NCI-H226 (cell line): ENCODE data around the gene TMEM59L.
"Not testable (repeated sequence)": the region's sequence is repeated elsewhere in the genome, so short reads cannot be mapped to it uniquely, and the experiment has no call there.

Experiments
- DNase-seq: peaks from one replicate; pipeline ENCODE4 v3.0.0-alpha.2; 2015

The TMEM59L gene

DNA sequence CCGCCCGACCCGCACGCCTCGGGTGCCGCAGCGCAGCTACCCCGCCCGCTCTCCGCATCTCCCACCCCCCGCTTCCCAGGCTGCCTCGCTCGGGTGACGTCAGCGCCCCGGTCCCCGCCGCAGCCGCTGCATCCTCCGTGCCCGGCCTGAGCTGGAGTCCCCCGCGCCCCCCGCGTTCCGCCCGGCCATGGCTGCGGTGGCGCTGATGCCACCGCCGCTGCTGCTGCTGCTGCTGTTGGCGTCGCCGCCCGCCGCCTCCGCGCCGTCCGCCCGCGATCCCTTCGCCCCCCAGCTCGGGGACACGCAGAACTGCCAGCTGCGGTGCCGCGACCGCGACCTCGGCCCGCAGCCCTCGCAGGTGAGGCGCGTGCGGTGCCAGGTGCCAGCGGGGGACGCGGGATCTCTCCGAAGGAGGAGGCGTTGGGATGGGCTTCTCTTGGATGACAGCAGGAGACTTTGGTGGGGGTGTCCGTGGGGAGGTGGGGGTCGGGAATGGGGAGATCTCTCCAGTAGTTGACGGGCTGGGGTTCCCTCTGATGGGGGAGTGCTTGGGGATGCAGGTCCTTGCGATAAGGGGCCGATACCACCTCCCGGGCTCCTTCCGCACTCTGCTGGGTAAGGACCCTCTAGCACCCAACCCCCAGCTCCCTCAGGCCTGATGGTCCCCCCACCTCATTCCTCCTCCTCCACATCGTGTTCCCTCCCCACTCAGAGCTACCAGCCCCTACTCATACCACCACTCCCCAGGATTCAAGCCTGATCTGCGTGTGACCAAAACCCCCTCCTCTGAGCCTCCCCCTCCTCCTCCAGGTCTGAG is at the start of gene TMEM59L:
TSS of gene TMEM59L (plus strand) at position 99 of the 817 bp plus-strand sequence. CDS start at position 188, 89 bp downstream.
- no peak for DNase-seq

DNA sequence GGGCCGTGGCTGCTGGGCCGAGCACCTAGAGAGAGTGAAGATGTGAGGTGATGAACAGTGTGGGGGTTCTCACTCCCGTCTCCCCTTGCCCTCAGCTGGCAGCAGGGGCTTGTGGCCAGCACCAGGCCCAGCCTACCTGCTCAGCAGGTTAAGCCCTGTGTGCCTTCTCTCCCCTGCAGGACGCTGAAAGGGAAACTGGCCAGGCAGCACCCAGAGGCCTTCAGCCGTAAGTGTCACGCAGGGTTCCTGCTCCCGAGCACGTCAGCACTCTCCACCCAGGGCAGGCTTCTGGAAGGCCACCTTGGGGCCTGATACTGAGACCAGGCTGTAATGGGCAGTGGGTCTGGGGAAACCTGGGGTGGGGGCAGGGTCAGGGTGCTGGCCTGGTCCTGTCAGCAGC is 45.7 kb upstream of the TMEM59L start:
- no peak for DNase-seq

GRCh38 chr19:18568367-18568766 is 44.3 kb upstream of the TMEM59L start:
- no peak for DNase-seq

- peak; percentile 94 for DNase-seq
Measured at GRCh38 chr19:18571564-18572344, 40.9 kb upstream of the TMEM59L start, which contains the start of gene UBA52. TSS of gene UBA52 (plus strand) at chr19:18571857. CDS start at chr19:18573301, 1,444 bp downstream.

- no peak for DNase-seq
Measured at GRCh38 chr19:18574691-18575291, 37.9 kb upstream of the TMEM59L start.

GRCh38 chr19:18576383-18576782 is 36.3 kb upstream of the TMEM59L start:
- DNase-seq, result no peak

DNA sequence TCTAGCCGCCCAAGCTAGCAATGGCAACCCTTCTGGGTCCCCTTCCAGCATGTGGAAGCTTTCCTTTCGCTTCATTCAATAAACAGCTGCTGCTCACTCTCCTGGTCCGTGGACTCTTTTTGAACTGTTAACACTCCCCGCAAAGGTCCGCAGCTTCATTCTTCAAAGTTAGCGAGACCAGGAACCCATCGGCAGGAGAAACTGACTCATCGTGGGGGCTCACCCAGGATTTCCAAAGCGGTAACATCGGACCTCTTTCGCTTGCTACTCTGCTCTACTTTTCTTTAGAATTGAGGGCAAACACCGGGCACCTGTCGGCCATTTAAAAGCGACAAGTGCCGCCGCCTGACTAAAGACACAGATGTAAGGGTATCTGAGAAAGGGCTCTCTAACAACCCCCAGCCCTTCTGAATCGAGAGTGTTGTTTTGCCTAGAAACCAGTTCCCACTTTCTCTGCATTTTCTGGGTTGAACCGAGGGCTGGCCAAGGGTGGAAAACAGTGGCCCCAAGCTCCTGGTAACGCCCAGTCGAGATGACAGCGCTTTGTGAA is 35.2 kb upstream of the TMEM59L start:
- no peak for DNase-seq

GRCh38 chr19:18580311-18580710 is 32.4 kb upstream of the TMEM59L start:
- DNase-seq, result no peak

DNA sequence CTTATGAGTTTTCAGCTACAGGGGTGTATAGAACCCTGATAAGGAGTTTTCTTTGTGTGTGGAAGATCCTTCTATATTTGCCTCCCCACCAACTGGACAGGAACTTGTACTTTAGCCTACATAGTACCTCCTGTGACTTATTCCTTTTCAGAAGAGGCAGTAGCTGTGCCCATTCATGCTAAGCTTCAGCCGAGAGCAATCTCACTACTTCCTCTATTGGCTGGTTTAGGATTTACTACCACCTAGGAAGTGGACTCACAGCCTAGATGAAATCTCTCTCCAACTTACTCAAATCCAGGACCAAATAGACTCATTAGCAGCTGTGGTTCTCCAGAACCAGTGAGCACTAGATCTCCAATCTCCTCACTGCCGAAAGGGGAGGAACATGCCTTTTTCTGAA is 26.4 kb upstream of the TMEM59L start:
- no peak for DNase-seq

DNA sequence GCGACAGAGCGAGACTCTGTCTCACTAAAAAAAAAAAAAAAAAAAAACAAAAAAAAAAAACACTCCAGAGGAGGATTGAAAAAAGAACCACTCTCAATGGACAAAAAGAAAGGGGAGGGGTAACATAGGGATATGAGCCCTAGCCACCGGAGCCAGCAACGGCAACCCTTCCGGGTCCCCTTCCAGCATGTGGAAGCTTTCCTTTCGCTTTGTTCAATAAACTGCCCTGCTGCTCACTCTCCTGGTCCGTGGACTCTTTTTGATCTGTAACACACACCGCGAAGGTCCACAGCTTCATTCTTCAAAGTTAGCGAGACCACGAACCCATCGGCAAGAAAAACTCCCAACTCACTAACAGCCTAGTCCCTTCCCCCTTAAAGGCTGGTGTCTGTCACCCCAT is 25.1 kb upstream of the TMEM59L start:
- no peak for DNase-seq

GRCh38 chr19:18587962-18588610 is 24.6 kb upstream of the TMEM59L start:
- no peak for DNase-seq

DNA sequence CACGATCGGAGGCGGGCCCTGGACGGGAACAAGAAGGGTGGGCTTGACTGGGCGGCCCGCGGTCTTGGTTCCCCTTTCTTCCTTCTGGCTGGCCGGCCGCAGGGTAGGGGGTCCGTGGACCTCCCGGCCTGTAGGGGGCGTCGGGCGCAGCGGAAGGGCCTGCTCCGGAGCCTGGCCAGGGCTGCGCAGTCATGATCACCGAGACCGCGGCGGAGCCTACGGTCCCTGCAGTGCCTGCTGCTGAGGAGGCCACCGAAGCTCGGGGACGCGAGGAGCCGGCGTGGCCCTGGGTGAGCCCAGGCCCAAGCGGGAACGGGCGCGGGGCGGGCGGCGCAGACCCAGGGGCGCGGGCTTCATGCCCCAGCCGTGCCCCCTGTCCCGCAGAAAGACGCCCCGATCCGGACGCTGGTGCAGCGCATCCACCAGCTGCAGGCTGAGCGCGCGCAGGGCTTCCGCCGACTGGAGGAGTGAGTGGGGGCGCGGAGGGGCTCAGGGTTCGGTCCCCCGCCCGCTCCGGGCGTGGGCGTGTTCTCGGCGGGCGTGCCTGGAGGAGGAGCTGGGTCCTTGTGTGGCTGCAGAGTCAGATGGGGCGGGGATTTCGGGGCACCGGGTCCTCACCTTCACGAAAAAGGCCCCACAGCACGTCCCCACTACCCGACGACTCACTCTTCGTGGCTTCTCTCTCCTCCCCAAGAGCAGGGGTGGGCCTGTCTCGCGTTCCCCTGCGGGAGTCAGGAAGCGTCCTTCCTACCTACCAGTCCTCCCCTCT is 23.9 kb upstream of the TMEM59L start, which contains the start of gene REX1BD:
TSS of gene REX1BD (plus strand) at position 188 of the 769 bp plus-strand sequence. CDS start at position 192, 4 bp downstream.
- peak; percentile 59 for DNase-seq

GRCh38 chr19:18589380-18590272 is 23.0 kb upstream of the TMEM59L start:
- DNase-seq, result peak; percentile 66

GRCh38 chr19:18590273-18591272 is 22.1 kb upstream of the TMEM59L start:
- peak; percentile 29 for DNase-seq

DNA sequence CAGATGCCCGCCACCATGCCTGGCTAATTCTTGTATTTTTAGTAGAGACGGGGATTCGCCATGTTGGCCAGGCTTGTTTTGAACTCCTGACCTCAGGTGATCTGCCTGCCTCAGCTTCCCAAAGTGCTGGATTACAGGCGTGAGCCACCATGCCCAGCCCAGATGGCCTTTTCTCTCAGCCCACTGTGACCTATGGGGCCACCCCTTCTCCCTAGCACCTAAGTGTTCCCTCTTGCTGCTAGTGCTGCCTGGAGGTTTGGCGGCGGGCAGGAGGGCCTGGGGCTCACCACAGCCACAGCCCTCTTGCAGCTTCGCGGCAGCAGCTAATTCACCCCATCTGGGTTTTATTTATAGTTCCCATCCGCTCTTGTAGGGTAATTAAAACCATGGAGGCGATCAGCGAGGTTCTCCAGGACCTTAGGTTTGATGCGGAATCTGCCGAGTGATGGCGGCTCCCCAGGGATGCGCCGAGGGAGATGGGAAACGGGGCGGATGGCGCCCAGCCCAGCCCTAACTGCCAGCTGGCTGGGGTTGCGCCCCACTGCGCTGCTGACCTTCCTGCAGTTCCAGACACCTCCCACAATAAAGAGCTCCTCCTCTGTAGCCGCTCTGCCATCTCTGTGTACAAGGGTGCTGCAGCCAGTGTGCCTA is 20.8 kb upstream of the TMEM59L start:
- DNase-seq, result no peak

DNA sequence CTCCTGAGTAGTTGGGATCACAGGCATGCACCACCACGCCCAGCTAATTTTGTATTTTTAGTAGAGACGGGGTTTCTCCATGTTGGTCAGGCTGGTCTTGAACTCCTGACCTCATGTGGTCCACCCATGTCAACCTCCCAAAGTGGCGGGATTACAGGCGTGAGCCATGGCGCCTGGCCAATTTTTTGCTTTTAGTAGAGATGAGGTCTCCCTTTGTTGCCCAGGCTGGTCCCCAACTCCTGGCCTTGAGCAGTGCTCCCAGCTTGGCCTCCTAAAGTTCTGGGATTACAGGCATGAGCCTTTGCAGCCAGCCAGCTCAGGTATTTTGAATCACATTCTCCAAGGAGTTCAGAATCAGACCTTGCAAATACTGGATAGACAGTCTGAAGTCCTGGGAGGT is 19.9 kb upstream of the TMEM59L start:
- not testable (repeated sequence) for DNase-seq

GRCh38 chr19:18593367-18594095 is 19.1 kb upstream of the TMEM59L start:
- DNase-seq, result no peak
